ENCODE data around the gene CDC45.
"Not testable (repeated sequence)": the region's sequence is repeated elsewhere in the genome, so short reads cannot be mapped to it uniquely, and the experiment has no call there.

The CDC45 gene

DNA sequence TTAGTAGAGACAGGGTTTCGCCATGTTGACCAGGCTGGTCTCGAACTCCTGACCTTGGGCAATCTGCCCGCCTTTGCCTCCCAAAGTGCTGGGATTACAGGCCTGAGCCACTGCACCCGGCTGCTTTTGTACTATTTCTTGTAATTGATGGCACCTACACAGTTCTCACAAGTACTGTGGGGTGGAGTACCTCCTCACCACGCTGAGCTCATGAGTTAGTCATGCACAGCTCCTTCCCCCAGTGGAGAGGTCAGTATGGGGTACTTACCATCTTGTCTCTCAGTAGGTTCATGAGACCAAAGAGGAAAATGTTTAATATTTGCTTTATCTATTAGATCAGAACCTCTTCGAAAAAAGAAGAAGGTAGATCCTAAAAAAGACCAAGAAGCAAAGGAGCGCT, 45.3 kb upstream of the CDC45 start:
- no peak overlapping the region for H3K4me3 ChIP-seq (replicated peaks in 1 of 2; ENCODE audit: low read depth in 2 of 2, low read length in 2 of 2)
- no peak for TF ChIP-seq CTCF (IDR thresholded peaks at IDR 0.05; ENCODE audit: low read depth, low read length)
- no peak for DNase-seq (ENCODE audit: low read depth in 2 of 2)

GRCh38 chr22:19434829-19435580, 44.7 kb upstream of the CDC45 start:
- no peak overlapping the region for H3K4me3 ChIP-seq (replicated peaks in 1 of 2; ENCODE audit: low read depth in 2 of 2, low read length in 2 of 2)
- no peak for TF ChIP-seq CTCF (IDR thresholded peaks at IDR 0.05; ENCODE audit: low read depth, low read length)
- DNase-seq (ENCODE audit: low read depth in 2 of 2) = no peak

DNA sequence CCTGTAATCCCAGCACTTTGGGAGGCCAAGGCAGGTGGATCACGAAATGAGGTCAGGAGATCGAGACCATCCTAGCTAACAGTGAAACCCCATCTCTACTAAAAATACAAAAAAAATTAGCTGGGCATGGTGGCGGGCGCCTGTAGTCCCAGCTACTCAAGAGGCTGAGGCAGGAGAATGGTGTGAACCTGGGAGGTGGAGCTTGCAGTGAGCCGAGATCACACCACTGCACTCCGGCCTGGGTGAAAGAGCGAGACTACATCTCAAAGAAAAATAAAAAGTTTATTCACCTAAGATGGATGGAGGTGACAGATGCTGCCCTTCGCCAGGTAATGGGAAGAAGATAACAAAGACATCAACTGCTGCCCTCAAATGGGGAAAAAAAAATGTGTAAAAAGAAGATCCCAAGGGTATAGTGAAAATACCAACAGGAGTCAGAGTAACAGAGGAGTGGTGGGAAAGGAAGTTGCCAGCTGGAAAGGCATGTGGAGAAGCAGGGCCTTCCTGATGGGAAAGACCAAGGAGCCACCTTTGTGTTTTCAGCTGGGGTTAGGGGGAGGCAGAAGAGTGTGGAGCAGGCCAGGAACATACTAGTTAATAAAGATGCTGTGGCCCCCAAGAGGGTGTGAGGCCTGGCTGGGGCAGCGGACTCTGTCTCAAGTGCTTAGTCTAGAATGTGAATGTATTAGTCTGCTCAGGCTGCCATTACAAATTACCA, 43.1 kb upstream of the CDC45 start:
- not testable (repeated sequence) for H3K4me3 ChIP-seq (replicated peaks in 1 of 2; ENCODE audit: low read depth in 2 of 2, low read length in 2 of 2)

DNA sequence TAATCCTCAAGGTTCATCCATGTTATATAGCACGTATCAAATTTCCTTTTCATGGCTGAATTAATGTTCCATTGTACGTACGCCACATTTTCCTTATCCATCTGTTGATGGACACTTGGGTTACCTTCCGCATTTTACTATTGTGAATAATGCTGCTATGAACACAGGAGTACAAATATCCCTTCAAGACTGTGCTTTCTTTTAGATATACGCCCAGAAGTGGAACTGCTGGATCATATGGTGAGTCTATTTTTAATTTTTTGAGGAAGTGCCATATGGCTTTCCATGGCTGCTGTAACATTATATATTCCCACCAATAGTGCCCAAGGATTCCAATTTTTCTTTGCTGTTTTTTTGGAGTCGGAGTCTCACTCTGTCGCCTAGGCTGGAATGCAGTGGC, 41.4 kb upstream of the CDC45 start:
- TF ChIP-seq CTCF (IDR thresholded peaks at IDR 0.05; ENCODE audit: low read depth, low read length) = no peak
- H3K4me3 ChIP-seq (replicated peaks in 1 of 2; ENCODE audit: low read depth in 2 of 2, low read length in 2 of 2) = no peak overlapping the region
- no peak for DNase-seq (ENCODE audit: low read depth in 2 of 2)

More for the DNA sequence above, 43.1 kb upstream of the CDC45 start:
- DNase-seq (ENCODE audit: low read depth in 2 of 2) = not testable (repeated sequence)

GRCh38 chr22:19440411-19441195, 39.1 kb upstream of the CDC45 start:
- no peak for TF ChIP-seq CTCF (IDR thresholded peaks at IDR 0.05; ENCODE audit: low read depth, low read length)
- DNase-seq (ENCODE audit: low read depth in 2 of 2) = no peak
- no peak overlapping the region for H3K4me3 ChIP-seq (replicated peaks in 1 of 2; ENCODE audit: low read depth in 2 of 2, low read length in 2 of 2)

GRCh38 chr22:19442166-19442565, 37.6 kb upstream of the CDC45 start:
- no peak for DNase-seq (ENCODE audit: low read depth in 2 of 2)
- TF ChIP-seq CTCF (IDR thresholded peaks at IDR 0.05; ENCODE audit: low read depth, low read length) = no peak
- H3K4me3 ChIP-seq (replicated peaks in 1 of 2; ENCODE audit: low read depth in 2 of 2, low read length in 2 of 2) = no peak overlapping the region
